Glutamatergic neuron (in vitro differentiated cells): Measurements from ENCODE around the gene ZNF177. TPM values are rescaled to one million over a fixed set of nuclear protein-coding genes. Genes with fewer than 3 reads are reported as not detected.
"Not testable (repeated sequence)": the region's sequence is repeated elsewhere in the genome, so short reads cannot be mapped to it uniquely, and the experiment has no call there.

Source experiments
- DNase-seq: peaks from one replicate; pipeline ENCODE4 v3.0.0; 2022
- H3K27ac Mint-ChIP-seq: one replicate; pipeline ENCODE4 v1.8.0; 2020; ENCODE audit warnings: mild to moderate bottlenecking, mixed read lengths, inconsistent platforms; ENCODE audit not compliant: unreplicated experiment
- H3K27me3 Mint-ChIP-seq: one replicate; pipeline ENCODE4 v1.8.0; 2020; ENCODE audit warnings: mild to moderate bottlenecking, moderate library complexity, mixed read lengths, inconsistent platforms; ENCODE audit not compliant: unreplicated experiment
- H3K36me3 Mint-ChIP-seq: one replicate; pipeline ENCODE4 v1.8.0; 2020; ENCODE audit warnings: mild to moderate bottlenecking, mixed read lengths, inconsistent platforms; ENCODE audit not compliant: unreplicated experiment
- H3K4me1 Mint-ChIP-seq: one replicate; pipeline ENCODE4 v1.8.0; 2020; ENCODE audit warnings: mild to moderate bottlenecking, low read depth, mixed read lengths, inconsistent platforms; ENCODE audit not compliant: unreplicated experiment
- H3K4me3 Mint-ChIP-seq: one replicate; pipeline ENCODE4 v1.8.0; 2020; ENCODE audit warnings: mild to moderate bottlenecking, mixed read lengths, inconsistent platforms; ENCODE audit not compliant: unreplicated experiment
- H3K9me3 Mint-ChIP-seq: one replicate; pipeline ENCODE4 v1.8.0; 2020; ENCODE audit warnings: mild to moderate bottlenecking, moderate library complexity, mixed read lengths, inconsistent platforms; ENCODE audit not compliant: unreplicated experiment
- CTCF ChIP-seq: fragments of 200-600 bp; sonication (generic); IDR thresholded peaks from one replicate; pipeline ENCODE4 v1.5.0; 2021; ENCODE audit not compliant: partially characterized antibody, unreplicated experiment
- long read RNA-seq: library from polyadenylated mRNA; unstranded; transcript quantifications from one replicate; pipeline ENCODE4 v2.0.0, GENCODE V29; 2020; ENCODE audit not compliant: unreplicated experiment
- total RNA-seq: library from RNA; stranded (reverse); fragmentation: NEBNext Ultra II Directional; extraction: Animal tissue kit (Norgen Biotek cat#: 25700); gene quantifications from one replicate; pipeline ENCODE4 v1.2.1, GENCODE V29; 2021; ENCODE audit not compliant: unreplicated experiment

The ZNF177 gene
- total RNA-seq, result 6.7 TPM
- long read RNA-seq, result 0 reads

GRCh38 chr19:9362905-9363304, at the start of gene ZNF177:
Gene ZNF177 (plus strand): TSS chr19:9363013. CDS start chr19:9378312, 15,299 bp downstream.
- no peak for TF ChIP-seq CTCF
- Mint-ChIP-seq H3K9me3 (peaks cover 24% of the 10 kb centered on the region), H3K27me3 (peaks cover 5% of the 10 kb centered on the region), H3K36me3 (peaks cover 38% of the 10 kb centered on the region), H3K4me3 (no peak within 1 kb of the TSS), H3K4me1 (no peaks in the 10 kb centered on the region), H3K27ac (no peak within 1 kb of the TSS)
- no peak for DNase-seq

GRCh38 chr19:9313756-9314155, 49.1 kb upstream of the ZNF177 start:
- TF ChIP-seq CTCF, result no peak
- no peak overlapping the region for H3K27ac Mint-ChIP-seq
- peaks cover 19% of the 10 kb centered on the region for H3K9me3 Mint-ChIP-seq

GRCh38 chr19:9321338-9321737, 41.5 kb upstream of the ZNF177 start:
- H3K4me3 Mint-ChIP-seq, result no peak overlapping the region
- no peak overlapping the region for H3K27ac Mint-ChIP-seq
- peaks cover 15% of the 10 kb centered on the region for H3K27me3 Mint-ChIP-seq
- peaks cover 4% of the 10 kb centered on the region for H3K4me1 Mint-ChIP-seq
- H3K9me3 Mint-ChIP-seq, result peaks cover 21% of the 10 kb centered on the region
- no peak for TF ChIP-seq CTCF
- no peak for DNase-seq
- H3K36me3 Mint-ChIP-seq, result peaks cover 24% of the 10 kb centered on the region

More at GRCh38 chr19:9313756-9314155, 49.1 kb upstream of the ZNF177 start:
- H3K36me3 Mint-ChIP-seq, result peaks cover 17% of the 10 kb centered on the region
- H3K4me3 Mint-ChIP-seq, result no peak overlapping the region
- peaks cover 4% of the 10 kb centered on the region for H3K27me3 Mint-ChIP-seq
- DNase-seq, result no peak
- no peaks in the 10 kb centered on the region for H3K4me1 Mint-ChIP-seq

GRCh38 chr19:9321756-9322155, 41.1 kb upstream of the ZNF177 start:
- H3K4me3 Mint-ChIP-seq, DNase-seq, H3K4me1 Mint-ChIP-seq, H3K27ac Mint-ChIP-seq: not testable (repeated sequence)
- Mint-ChIP-seq H3K36me3 (peaks cover 26% of the 10 kb centered on the region), H3K27me3 (peaks cover 15% of the 10 kb centered on the region), H3K9me3 (peaks cover 21% of the 10 kb centered on the region)

- H3K27me3 Mint-ChIP-seq, result peaks cover 15% of the 10 kb centered on the region
- not testable (repeated sequence) for H3K4me1 Mint-ChIP-seq, H3K4me3 Mint-ChIP-seq, DNase-seq, H3K27ac Mint-ChIP-seq
- H3K9me3 Mint-ChIP-seq, result peaks cover 21% of the 10 kb centered on the region
- peaks cover 26% of the 10 kb centered on the region for H3K36me3 Mint-ChIP-seq
These were observed 40.6 kb upstream of the ZNF177 start for GRCh38 chr19:9322201-9322600.

GRCh38 chr19:9323557-9323918, 39.3 kb upstream of the ZNF177 start:
- H3K27ac Mint-ChIP-seq, result peak overlapping the region; percentile 73
- H3K4me1 Mint-ChIP-seq, result peaks cover 4% of the 10 kb centered on the region
- peak; percentile 27 for DNase-seq
- TF ChIP-seq CTCF, result no peak
- H3K4me3 Mint-ChIP-seq, result peak overlapping the region; percentile 90
- H3K9me3 Mint-ChIP-seq, result peaks cover 26% of the 10 kb centered on the region
- H3K36me3 Mint-ChIP-seq, result peaks cover 34% of the 10 kb centered on the region
- peaks cover 15% of the 10 kb centered on the region for H3K27me3 Mint-ChIP-seq
